HG03442 (cell line): ENCODE measurements around the gene METTL1.

Source experiments
- ATAC-seq: cut with Tn5 transposase; IDR thresholded peaks from one replicate; pipeline ENCODE4 v1.9.1; 2021; ENCODE audit warnings: mild to moderate bottlenecking, moderate library complexity; ENCODE audit not compliant: unreplicated experiment

Gene METTL1

DNA sequence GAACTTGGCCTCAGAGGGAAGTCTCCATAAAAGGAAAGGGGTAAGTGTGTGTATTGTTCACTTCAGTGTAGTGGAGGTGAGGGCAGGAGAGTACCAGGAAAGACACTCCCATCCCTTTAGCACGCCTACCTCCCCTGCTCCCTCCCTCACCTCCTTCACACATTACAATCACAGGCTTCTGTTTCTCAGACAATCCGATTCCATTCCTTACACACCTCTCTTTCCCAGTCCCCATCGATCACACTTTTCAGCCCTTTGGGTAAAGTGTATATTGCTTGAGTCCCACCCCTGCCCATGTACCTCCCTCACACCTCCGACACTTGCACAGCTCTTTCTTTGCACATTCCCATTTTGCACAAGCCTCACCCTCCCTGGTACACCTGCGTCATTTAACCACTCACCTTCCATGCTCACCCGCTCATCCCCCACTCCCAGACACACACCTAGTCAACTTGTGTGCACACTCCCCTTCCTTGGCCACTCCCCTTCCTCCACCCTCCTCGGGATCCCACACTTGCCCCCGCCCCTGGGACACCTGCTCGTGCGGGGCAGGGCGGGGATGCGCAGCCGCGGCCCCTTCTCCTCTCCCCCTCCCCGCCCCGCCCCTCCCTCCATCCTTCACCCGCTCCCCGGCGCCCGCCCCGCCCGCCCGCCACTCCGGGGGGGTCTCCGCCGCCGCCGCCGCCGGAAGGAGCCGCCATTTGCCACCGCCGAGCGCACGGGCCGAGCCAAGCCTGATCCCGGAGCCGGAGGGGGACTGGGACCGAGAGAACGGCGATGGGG, 17.3 kb downstream of the METTL1 start, which contains the start of gene MARCHF9:
TSS of gene MARCHF9 (plus strand) at position 693 of the 783 bp plus-strand sequence. CDS start 426 bp downstream, outside the sequence.
- peak; percentile 34 for ATAC-seq

DNA sequence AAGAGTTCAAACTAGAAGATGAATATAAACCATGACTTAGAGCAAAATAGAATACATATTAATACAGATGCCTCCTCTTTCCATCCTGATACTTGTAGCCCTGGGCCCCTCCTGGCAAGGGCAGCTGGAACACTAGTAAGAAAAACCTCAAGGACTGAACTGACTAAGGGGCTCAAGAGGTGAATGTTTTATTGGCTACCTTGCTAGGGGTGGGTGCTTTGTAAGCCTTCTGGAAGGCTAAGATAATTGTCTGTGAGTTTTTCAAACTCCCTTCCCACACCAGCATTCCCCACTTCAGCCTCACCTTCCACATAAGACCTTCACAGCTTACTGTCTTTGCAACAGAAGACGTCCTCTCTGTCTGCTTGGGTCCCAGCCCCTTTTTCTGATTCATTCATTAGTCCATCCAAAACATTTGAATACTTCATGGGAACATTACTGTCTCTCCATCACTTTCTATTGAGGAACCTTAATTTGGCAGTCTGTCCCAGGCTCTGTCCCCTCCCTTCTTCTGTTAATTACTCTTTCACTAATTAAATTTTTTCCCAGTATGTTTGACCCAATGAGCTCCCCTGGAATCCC, 18.1 kb downstream of the METTL1 start:
- ATAC-seq = no peak

DNA sequence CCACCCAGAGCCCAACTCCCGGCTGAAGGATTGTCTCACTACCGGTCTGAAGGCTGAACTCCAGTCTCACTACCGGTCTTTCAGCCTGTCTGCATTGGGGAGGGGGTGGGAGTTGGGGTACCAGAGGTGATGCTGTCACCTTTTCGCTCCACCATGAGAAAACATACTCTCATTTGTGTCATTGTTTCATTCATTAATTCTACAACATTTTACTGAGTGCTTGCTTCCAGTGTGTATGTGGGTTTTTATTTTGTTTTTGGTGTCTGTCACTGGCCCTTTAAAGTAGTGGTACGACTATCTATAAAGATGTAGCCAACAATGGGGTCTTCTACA, 19.3 kb downstream of the METTL1 start:
- no peak for ATAC-seq

- peak; percentile 63 for ATAC-seq
Measured at GRCh38 chr12:57751788-57752667, 19.9 kb downstream of the METTL1 start, which contains the start of gene CDK4. Gene CDK4, minus strand, starts transcription at chr12:57752310. Its CDS starts 593 bp downstream, at chr12:57751717.

DNA sequence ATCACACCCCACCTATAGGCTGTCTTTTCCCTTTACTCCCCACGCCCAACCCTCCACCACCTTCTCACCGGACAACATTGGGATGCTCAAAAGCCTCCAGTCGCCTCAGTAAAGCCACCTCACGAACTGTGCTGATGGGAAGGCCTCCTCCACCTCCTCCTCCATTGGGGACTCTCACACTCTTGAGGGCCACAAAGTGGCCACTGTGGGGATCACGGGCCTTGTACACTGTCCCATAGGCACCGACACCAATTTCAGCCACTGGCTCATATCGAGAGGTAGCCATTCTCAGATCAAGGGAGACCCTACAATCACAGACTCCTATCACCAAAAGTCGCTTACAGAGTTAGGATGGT, 20.5 kb downstream of the METTL1 start:
- no peak for ATAC-seq

DNA sequence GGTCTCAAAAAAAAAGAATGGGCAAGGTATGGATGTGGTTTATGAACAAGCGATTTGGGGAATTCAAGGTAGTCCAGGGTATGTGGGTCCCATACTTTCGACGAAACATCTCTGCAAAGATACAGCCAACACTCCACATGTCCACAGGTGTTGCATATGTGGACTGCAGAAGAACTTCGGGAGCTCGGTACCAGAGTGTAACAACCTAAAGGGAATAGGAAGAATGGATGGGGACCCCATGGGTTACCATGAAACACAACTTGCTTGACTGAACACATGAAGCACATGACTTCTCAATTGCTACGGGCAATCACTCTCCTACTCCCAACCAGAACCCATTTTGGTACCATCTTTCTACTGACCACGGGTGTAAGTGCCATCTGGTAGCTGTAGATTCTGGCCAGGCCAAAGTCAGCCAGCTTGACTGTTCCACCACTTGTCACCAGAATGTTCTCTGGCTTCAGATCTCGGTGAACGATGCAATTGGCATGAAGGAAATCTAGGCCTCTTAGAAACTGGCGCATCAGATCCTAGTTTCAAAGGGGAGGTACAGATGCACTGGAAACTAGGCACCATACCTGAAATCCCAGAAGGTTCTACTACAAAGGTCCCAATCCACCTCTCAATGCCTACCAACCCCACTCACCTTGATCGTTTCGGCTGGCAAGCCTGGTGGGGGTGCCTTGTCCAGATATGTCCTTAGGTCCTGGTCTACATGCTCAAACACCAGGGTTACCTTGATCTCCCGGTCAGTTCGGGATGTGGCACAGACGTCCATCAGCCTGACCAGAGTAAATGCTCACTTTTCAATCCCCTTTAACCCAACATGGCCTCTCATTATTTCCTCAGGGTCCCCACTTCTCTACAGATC, 21.1 kb downstream of the METTL1 start:
- no peak for ATAC-seq

DNA sequence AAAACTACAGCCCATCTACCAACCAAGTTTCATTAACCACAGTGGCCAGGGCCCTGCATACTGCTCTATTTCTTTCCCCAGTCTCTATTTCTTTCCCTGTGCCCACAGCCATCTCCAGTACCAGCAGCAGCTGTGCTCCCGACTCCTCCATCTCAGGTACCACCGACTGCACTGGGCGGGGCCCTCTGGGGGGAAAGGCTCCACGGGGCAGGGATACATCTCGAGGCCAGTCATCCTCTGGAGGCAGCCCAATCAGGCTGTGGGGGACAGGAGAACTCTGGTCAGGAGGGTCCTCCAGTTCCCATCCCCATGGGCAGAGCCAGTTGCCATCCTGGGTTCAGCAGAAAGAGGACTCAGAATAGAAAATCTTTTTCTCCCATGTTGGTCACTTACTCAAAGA, 22.8 kb downstream of the METTL1 start:
- no peak for ATAC-seq

DNA sequence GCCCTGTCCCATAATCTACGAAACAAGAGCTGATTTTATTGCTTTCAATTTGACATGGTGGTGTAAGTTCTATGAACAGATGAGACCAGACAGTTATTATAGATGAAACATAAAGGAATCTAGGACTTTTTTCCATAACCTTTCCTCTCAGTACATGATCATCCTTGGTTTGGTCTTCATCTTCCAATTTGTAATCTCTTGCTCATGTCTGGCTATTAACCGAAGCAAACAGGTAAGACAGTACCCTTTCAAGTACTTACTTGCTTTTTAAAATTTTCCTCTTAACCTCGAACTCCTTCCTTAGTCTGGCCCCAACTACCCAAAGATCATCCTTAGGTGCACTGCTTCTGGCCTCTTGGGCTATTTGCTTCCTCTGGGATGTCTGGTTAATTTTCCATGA, 25.9 kb downstream of the METTL1 start:
- no peak for ATAC-seq

DNA sequence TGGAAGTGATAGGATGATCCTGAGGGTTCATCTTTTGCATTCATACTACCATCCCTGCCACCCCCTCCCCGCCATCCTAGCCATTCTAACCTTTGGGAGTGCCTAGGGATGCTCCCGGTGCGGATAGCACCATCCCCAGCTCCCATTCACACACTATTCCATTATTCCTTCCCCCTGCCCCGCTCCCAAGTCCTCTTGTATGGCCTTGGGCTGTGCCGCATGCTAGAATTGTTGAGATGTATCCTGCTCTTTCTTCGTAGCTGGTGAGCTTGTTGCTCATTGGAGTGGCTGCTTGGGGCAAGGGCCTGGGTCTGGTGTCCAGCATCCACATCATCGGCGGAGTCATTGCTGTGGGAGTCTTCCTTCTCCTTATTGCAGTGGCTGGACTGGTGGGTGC, 26.4 kb downstream of the METTL1 start:
- no peak for ATAC-seq

DNA sequence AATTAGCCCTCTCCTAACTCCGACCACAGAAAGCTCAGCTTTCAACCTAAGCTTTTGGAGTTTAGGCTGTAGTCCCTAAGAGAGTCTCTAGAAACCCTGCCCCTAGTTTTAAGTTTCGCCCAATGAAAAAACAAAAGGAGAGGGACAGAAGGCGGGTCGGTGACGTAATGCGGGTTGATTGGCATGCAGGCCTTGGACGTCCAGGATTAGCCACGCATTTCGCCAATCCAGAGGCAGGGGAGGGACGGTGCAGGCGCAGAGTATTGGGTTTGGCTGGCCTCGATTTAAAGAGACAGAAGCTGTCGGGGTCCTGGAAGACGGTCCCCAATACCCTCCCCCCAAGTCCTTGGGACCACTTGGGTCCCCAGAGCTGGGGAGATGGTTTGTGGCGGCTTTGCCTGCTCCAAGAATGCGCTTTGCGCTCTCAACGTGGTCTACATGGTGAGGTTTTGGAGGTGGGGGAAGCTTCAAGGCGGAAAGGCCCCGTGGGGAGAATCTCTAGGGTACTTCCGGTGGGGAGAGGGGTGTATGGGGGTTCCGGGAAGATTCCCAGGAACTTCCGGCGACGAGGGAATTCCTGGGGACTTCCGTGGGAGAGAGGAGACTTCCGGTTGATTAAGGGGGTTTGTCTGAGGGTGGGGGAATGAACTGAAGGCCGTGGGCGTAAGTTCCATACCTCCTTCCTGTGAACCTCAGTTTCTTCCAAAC, 27.0 kb downstream of the METTL1 start, which contains the start of gene TSPAN31:
TSS of gene TSPAN31 (plus strand) at position 263 of the 708 bp plus-strand sequence. CDS start at position 379, 116 bp downstream.
- peak; percentile 80 for ATAC-seq

GRCh38 chr12:57744194-57744776, 27.6 kb downstream of the METTL1 start:
- ATAC-seq = peak; percentile 27

DNA sequence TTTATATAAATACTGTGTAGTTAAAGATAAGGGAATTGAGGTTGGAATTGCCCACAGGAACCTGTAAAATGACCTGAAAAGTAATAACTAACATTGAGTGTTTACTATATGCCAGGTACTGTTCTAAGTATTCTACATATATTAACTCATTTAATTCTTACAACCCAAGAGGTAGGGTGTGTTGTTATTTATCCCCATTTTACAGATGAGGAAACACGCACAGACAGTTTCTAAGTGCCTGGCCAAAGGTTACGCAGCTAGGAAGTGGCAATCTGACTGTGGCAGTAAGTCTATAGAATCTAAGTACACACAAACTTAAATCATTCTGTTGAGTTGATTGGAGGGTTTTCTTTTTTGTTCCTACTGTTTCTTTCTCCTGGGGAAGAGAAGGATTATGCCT, 28.1 kb downstream of the METTL1 start:
- no peak for ATAC-seq

GRCh38 chr12:57741844-57742738, 29.8 kb downstream of the METTL1 start:
- peak; percentile 54 for ATAC-seq

- no peak for ATAC-seq
Measured at GRCh38 chr12:57741413-57741789, 30.5 kb downstream of the METTL1 start.

DNA sequence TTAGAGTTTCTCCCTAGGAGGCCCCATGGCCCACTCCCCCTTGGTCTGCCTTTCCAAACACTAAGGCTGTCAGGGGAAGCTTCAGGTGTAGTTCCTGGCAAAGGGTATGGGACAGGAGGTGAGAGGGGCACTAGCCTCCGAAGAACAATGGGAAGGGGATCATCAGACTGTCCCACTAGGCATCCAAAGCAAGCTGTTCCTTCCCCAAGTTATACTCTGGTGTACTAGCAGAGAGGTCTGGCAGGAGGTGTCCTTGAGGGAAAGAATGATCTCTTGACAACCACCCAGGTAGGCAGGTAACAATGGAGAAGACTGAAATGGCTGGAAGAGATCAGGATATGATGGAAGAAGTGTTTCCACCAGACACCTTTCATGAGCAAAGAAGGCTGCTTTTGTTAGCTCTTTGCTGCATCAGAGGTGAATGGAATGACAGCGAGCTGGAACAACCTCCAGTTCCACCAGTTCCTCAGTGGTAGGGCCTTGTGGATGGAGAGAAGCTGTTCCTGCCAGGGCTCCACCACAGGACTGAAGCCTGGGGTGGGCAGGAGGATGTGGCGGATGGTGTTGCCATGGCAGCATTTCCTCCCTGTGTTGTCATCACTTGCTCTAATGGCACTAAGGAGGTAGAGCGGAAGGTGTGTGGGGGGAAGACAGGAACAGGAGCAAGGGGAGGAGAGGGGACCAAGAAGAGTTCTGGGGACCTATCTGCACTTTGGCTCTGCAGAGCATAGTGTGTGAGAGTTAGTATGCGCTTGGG, 31.1 kb downstream of the METTL1 start:
- ATAC-seq = peak; percentile 47

GRCh38 chr12:57739914-57740538, 31.9 kb downstream of the METTL1 start:
- no peak for ATAC-seq

GRCh38 chr12:57739387-57739786, 32.5 kb downstream of the METTL1 start:
- no peak for ATAC-seq
